K562 (cell line): ENCODE data around the gene DDX54. TPM values are rescaled to one million over a fixed set of nuclear protein-coding genes. Genes with fewer than 3 reads are reported as not detected.

Source experiments
- ATAC-seq: fragments of 200-7000 bp; cut with Tn5 transposase; 3 replicates; pipeline ENCODE4 v1.9.1; 2020; ENCODE audit warnings: moderate library complexity
- BruUV-seq: library from RNA; stranded (reverse); fragments of 400-500 nt; replicated peaks from 2 replicates; lab custom pipeline; 2021; lab: Mats Ljungman, UMichigan
- CTCF ChIA-PET: fragments of 300-600 bp; formaldehyde crosslinking; extraction: SDS; loops from one replicate; lab custom pipeline; 2021; ENCODE audit warnings: low intra/inter-chr PET ratio; lab: Yijun Ruan, JAX
- POLR2A ChIA-PET: fragments of 300-600, 350-650 bp; sonication (Branson Sonifier 250); formaldehyde crosslinking; extraction: SDS; loops from one replicate; lab custom pipeline; 2021; ENCODE audit warnings: antibody characterized with exemption, inconsistent platforms; lab: Yijun Ruan, JAX
- DNase-seq, 4 experiments: peaks; one replicate each; pipeline versions ENCODE4 v3.0.0 to v3.0.0-alpha.2; 2011 to 2018; ENCODE audit warnings: low spot score in 3 of 4, mixed read lengths in 3 of 4; ENCODE audit errors: extremely low read depth in 1 of 4
- FAIRE-seq: peaks from 2 replicates; lab custom pipeline; 2011; peaks lifted over from hg19 to GRCh38; lab: Jason Lieb, UNC
- H2AFZ ChIP-seq: 2 replicates; pipeline ENCODE4 v1.6.0; 2011; ENCODE audit warnings: low read depth, low read length, control low read depth, inconsistent platforms
- H3K27ac ChIP-seq: fragments of 200-600 bp; 3 replicates; pipeline ENCODE4 v1.8.0; 2011; ENCODE audit warnings: low read depth, mild to moderate bottlenecking, control low read depth, inconsistent platforms, low read length, moderate library complexity, mixed read lengths; ENCODE audit errors: extremely low read depth
- H3K27me3 ChIP-seq, 2 experiments: fragments of 300-600 bp in 1 of 2; 2 replicates in 1 of 2; 3 replicates in 1 of 2; pipeline versions ENCODE4 v1.6.0 to v1.8.0; 2011; ENCODE audit warnings: inconsistent platforms in 2 of 2, low read length in 2 of 2, mild to moderate bottlenecking in 1 of 2, mixed read lengths in 1 of 2, moderate library complexity in 1 of 2; ENCODE audit not compliant: control insufficient read depth in 2 of 2, insufficient read depth in 2 of 2
- H3K36me3 ChIP-seq: fragments of 300-600 bp; 3 replicates; pipeline ENCODE4 v1.8.0; 2011; ENCODE audit warnings: mild to moderate bottlenecking, low read length, inconsistent platforms; ENCODE audit not compliant: control insufficient read depth, insufficient read depth
- H3K4me1 ChIP-seq, 2 experiments: fragments of 200-600 bp in 1 of 2; replicated peaks in 1 of 2; 2 replicates in 1 of 2; 3 replicates in 1 of 2; pipeline versions ENCODE4 v1.5.1 to v1.8.0; 2011; ENCODE audit warnings: inconsistent platforms in 2 of 2, low read length in 2 of 2, mild to moderate bottlenecking in 1 of 2, mixed read lengths in 1 of 2, moderate library complexity in 1 of 2; ENCODE audit not compliant: control insufficient read depth in 2 of 2, insufficient read depth in 2 of 2
- H3K4me2 ChIP-seq: 2 replicates; pipeline ENCODE4 v1.6.1; 2011; ENCODE audit warnings: low read length, control low read depth, inconsistent platforms, mixed read lengths; ENCODE audit not compliant: insufficient read depth
- H3K4me3 ChIP-seq: fragments of 200-600 bp; sonication (generic), shearing (Covaris generic); 2 replicates; pipeline ENCODE4 v1.5.1; 2016; ENCODE audit warnings: control low read depth, inconsistent platforms
- H3K79me2 ChIP-seq: fragments of 200-600 bp; 3 replicates; pipeline ENCODE4 v1.8.0; 2011; ENCODE audit warnings: low read length, inconsistent platforms; ENCODE audit not compliant: control insufficient read depth, insufficient read depth
- H3K9ac ChIP-seq, 2 experiments: 2 replicates each; pipeline versions ENCODE4 v1.6.0 to v1.6.1; 2011; ENCODE audit warnings: low read depth in 2 of 2, low read length in 2 of 2, control low read depth in 1 of 2, inconsistent platforms in 1 of 2, mild to moderate bottlenecking in 1 of 2, mixed read lengths in 1 of 2; ENCODE audit not compliant: insufficient read depth in 1 of 2
- H3K9me1 ChIP-seq: one replicate; pipeline ENCODE4 v1.6.0; 2011; ENCODE audit warnings: inconsistent platforms, mild to moderate bottlenecking, low read length, moderate library complexity; ENCODE audit not compliant: control insufficient read depth, insufficient read depth
- H3K9me3 ChIP-seq: replicated peaks from 2 replicates; pipeline ENCODE4 v1.5.1; 2011; ENCODE audit warnings: low read depth, low read length, inconsistent platforms; ENCODE audit not compliant: control insufficient read depth, insufficient read depth
- H4K20me1 ChIP-seq: replicated peaks from 2 replicates; pipeline ENCODE4 v1.6.1; 2011; ENCODE audit warnings: low read length, inconsistent platforms, mixed read lengths; ENCODE audit not compliant: control insufficient read depth, insufficient read depth
- ATF7 ChIP-seq: fragments of 450-650 bp; IDR thresholded peaks from 2 replicates; pipeline ENCODE4 v1.7.1; 2014; ENCODE audit warnings: mild to moderate bottlenecking, moderate library complexity
- BCLAF1 ChIP-seq, 2 experiments: fragments of 450-650 bp in 1 of 2; IDR thresholded peaks; 2 replicates each; pipeline ENCODE4 v1.6.1; 2011 to 2017; ENCODE audit warnings: low read depth in 2 of 2, antibody characterized with exemption in 1 of 2, borderline replicate concordance in 1 of 2, low read length in 1 of 2, mild to moderate bottlenecking in 1 of 2, mixed read lengths in 1 of 2; ENCODE audit not compliant: control insufficient read depth in 1 of 2
- BCOR ChIP-seq: fragments of 450-650 bp; IDR thresholded peaks from 2 replicates; pipeline ENCODE4 v1.6.1; 2016
- DMBX1 ChIP-seq: fragments of 250-450 bp; sonication (Bioruptor Pico); IDR thresholded peaks from 2 replicates; pipeline ENCODE4 v1.8.0; 2022; ENCODE audit warnings: inconsistent platforms, mild to moderate bottlenecking, moderate library complexity, borderline replicate concordance
- EP400 ChIP-seq: fragments of 450-650 bp; IDR thresholded peaks from 2 replicates; pipeline ENCODE4 v1.6.1; 2017; ENCODE audit warnings: antibody characterized with exemption, mild to moderate bottlenecking, moderate library complexity
- HINFP ChIP-seq: fragments of 450-650 bp; conservative IDR thresholded peaks from 2 replicates; pipeline ENCODE4 v1.6.1; 2016; ENCODE audit warnings: missing genetic modification characterization, low read depth, mild to moderate bottlenecking, control low read depth, missing compliant biosample characterization
- MAZ ChIP-seq, 2 experiments: fragments of 450-650 bp in 1 of 2; sonication (generic) in 1 of 2; formaldehyde crosslinking; IDR thresholded peaks in 1 of 2; conservative IDR thresholded peaks in 1 of 2; 2 replicates each; pipeline versions ENCODE4 v1.4.0 to v1.5.0; 2020; ENCODE audit warnings: mild to moderate bottlenecking in 1 of 2, missing genetic modification reagents in 1 of 2
- NFIC ChIP-seq: fragments of 450-650 bp; IDR thresholded peaks from 2 replicates; pipeline ENCODE4 v1.6.1; 2017; ENCODE audit warnings: mild to moderate bottlenecking, inconsistent platforms
- POLR2A ChIP-seq: fragments of 450-650 bp; conservative IDR thresholded peaks from 2 replicates; pipeline ENCODE4 v1.6.1; 2016
- POLR2AphosphoS2 ChIP-seq: IDR thresholded peaks from 2 replicates; pipeline ENCODE4 v1.6.1; 2012; ENCODE audit warnings: low read length, improper control_type of control experiment
- POLR2G ChIP-seq: fragments of 200-400 bp; formaldehyde crosslinking; IDR thresholded peaks from 2 replicates; pipeline ENCODE4 v1.6.1; 2017; ENCODE audit warnings: low read depth, mild to moderate bottlenecking, antibody characterized with exemption, low read length, moderate library complexity
- SRSF9 ChIP-seq: fragments of 200-400 bp; formaldehyde crosslinking; IDR thresholded peaks from 2 replicates; pipeline ENCODE4 v1.6.1; 2017; ENCODE audit warnings: low read depth, low read length, borderline replicate concordance
- XRCC3 ChIP-seq: fragments of 450-650 bp; IDR thresholded peaks from 2 replicates; pipeline ENCODE4 v1.6.1; 2017; ENCODE audit warnings: mild to moderate bottlenecking, moderate library complexity
- ZBTB1 ChIP-seq: sonication (generic); formaldehyde crosslinking; IDR thresholded peaks from 2 replicates; pipeline ENCODE4 v1.8.1; 2023; ENCODE audit warnings: missing genetic modification reagents, low read depth, mild to moderate bottlenecking, borderline replicate concordance
- ZBTB17 ChIP-seq: fragments of 450-650 bp; formaldehyde crosslinking; IDR thresholded peaks from 2 replicates; pipeline ENCODE4 v1.4.0; 2020; ENCODE audit warnings: mild to moderate bottlenecking
- ZC3H11A ChIP-seq: IDR thresholded peaks from 2 replicates; pipeline ENCODE4 v1.6.1; 2012; ENCODE audit warnings: low read depth, low read length, improper control_type of control experiment
- ZNF395 ChIP-seq: fragments of 200-800 bp; sonication (Bioruptor generic); IDR thresholded peaks from 2 replicates; pipeline ENCODE4 v1.6.1; 2017; ENCODE audit warnings: missing genetic modification characterization, missing compliant biosample characterization
- WGBS: fragments of 100-300 bp; shearing (Covaris generic); methylation state at CpG from one replicate; pipeline ENCODE4 v1.1.6; 2016; ENCODE audit warnings: low coverage, mixed read lengths; ENCODE audit not compliant: insufficient coverage; ENCODE audit errors: missing lambda C conversion rate; 5-methylcytosine and 5-hydroxymethylcytosine counted together
- in situ Hi-C: fragments of 300-500 bp; cut with MboI; formaldehyde crosslinking; loops from 4 replicates; pipeline ENCODE4 v1.15.0; 2018; ENCODE audit warnings: inconsistent platforms, mixed read lengths
- intact Hi-C: fragments of 100-400 bp; cut with micrococcal nuclease; formaldehyde crosslinking; loops from 2 replicates; pipeline ENCODE4 v1.14.2; 2022
- polyA plus RNA-seq, 8 experiments: library from polyadenylated mRNA; depleted of rRNA in 4 of 8; stranded (reverse) in 5 of 8; unstranded in 3 of 8; fragments of >200 nt; fragmentation: Nextera tagmentation in 2 of 8; fragmentation: Illumina TruSeq in 1 of 8; extraction: Ambion mirVana in 2 of 8; extraction: Trizol in 1 of 8; gene quantifications; 2 replicates each; pipeline versions ENCODE4 v1.2.1 to v1.2.3, GENCODE V29; 2011 to 2014; ENCODE audit warnings: inconsistent platforms in 1 of 8, missing spikeins in 1 of 8
- total RNA-seq, 7 experiments: library from RNA; depleted of rRNA in 6 of 7; stranded (reverse); fragments of >200 nt in 6 of 7; fragmentation: Illumina TruSeq in 2 of 7; extraction: Trizol in 2 of 7; gene quantifications; 2 replicates each; pipeline versions ENCODE4 v1.2.1 to v1.2.3, GENCODE V29; 2011 to 2021; ENCODE audit warnings: low replicate concordance in 1 of 7

DDX54 gene
- total and polyA plus RNA-seq, 9 of the 15 experiments (the other 6 are each of a cell fraction or from before 2014, with no cell fraction given): 1.4 to 135 (median 51.4) TPM

GRCh38 chr12:113157218-113157859 lies 27.9 kb downstream of the DDX54 start:
- no peak for FAIRE-seq
- in situ Hi-C loops: no loop called here
- POLR2A ChIA-PET: interaction anchor here (1.1 to 1.4 kb wide), 2 partner anchors 19 to 25 kb away, joined by 3 to 4 read pairs; no protein-coding TSS in a partner anchor
- TF ChIP-seq NFIC: no peak
- TF ChIP-seq ZNF395 (CRISPR knock-in tag): no peak
- no peak for TF ChIP-seq ZC3H11A
- no peak for TF ChIP-seq EP400
- TF ChIP-seq BCLAF1 (IDR thresholded peaks at IDR 0.05; ENCODE audit: borderline replicate concordance in 1 of 2, control insufficient read depth in 1 of 2, low read depth in 2 of 2, low read length in 1 of 2): no peak
- peak; percentile 34; the same call in 1 of the 2 replicates for TF ChIP-seq POLR2AphosphoS2
- no peak for TF ChIP-seq XRCC3
- TF ChIP-seq DMBX1 (CRISPR knock-in tag): no peak
- no peak for TF ChIP-seq HINFP (tag)
- TF ChIP-seq ZBTB17 (CRISPR knock-in tag): no peak
- TF ChIP-seq ATF7: no peak
- no peak for TF ChIP-seq MAZ (CRISPR knock-in tag; conservative IDR thresholded peaks at IDR 0.05 in 1 of 2, IDR thresholded peaks at IDR 0.05 in 1 of 2)
- TF ChIP-seq SRSF9: no peak
- TF ChIP-seq BCOR: no peak
- no peak for TF ChIP-seq ZBTB1 (CRISPR knock-in tag)
- TF ChIP-seq POLR2G: peak; percentile 54
- TF ChIP-seq POLR2A: peak; percentile 40; the same call in 1 of the 2 replicates

More at GRCh38 chr12:113157218-113157859, 27.9 kb downstream of the DDX54 start:
- Histone ChIP-seq H3K9me1 (peaks cover 4% of the 10 kb centered on the region), H2AFZ (no peak overlapping the region), H3K27ac (no peak overlapping the region), H3K36me3 (peaks cover 48% of the 10 kb centered on the region), H3K9ac (peak overlapping the region in 1 of 2 experiments; percentile 32; a peak in 1 of 4 replicates), H3K27me3 (peaks cover 3 to 14% of the 10 kb centered on the region in 2 experiments; a peak in 4 of 5 replicates), H3K4me3 (no peak overlapping the region), H3K9me3 (no peaks in the 10 kb centered on the region), H3K4me1 (peaks cover 12 to 37% of the 10 kb centered on the region in 2 experiments), H4K20me1 (peaks cover 23% of the 10 kb centered on the region), H3K4me2 (no peak overlapping the region), H3K79me2 (no peaks in the 10 kb centered on the region)
- intact Hi-C loops: no loop called here
- BruUV-seq: no TSS peak
- WGBS: 73% methylated on average over 11 of the region's 12 CpGs
- ATAC-seq: no peak
- DNase-seq: no peak
- CTCF ChIA-PET: no interaction called here
